GM18873 (cell line): ENCODE results near the gene SEMA3F.

ENCODE experiments used
- ATAC-seq: cut with Tn5 transposase; IDR thresholded peaks from one replicate; pipeline ENCODE4 v1.9.1; 2021; ENCODE audit warnings: mild to moderate bottlenecking, moderate library complexity, moderate number of reproducible peaks; ENCODE audit not compliant: unreplicated experiment, low FRiP score

Gene SEMA3F

DNA sequence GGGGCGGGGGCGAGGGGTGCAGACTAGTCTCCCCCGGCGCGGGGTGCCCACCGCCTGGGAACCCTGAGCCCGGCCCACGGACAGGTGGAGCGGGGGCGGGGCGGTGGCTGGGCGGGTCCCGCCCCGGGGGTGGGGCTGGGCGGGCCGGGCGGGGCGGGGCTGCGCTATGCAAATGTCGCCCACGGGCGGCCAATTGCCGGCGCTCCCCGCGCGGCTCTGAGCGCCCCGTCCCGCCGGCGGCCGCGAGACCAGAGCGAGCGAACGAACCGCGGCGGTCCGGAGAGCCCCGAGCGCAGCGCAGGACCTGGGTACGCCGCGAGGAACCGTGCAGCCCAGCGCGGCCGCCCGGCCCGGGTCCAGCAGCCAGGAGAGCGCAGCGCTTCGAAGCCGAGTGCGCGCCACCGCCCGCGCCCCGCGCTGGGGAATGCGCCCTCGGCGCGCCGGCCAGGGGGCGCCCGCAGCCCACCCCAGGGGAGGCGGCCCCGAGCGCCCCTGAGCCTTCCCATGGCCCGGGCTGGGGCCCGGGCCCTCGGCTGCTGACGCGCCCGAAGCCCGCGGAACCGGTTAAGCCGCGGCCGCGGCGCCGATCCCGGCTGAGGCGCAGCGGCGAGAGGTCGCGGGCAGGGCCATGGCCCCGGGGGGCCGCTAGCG lies at the start of gene SEMA3F:
Gene SEMA3F (plus strand): TSS at position 485 of the 651 bp plus-strand sequence. CDS start 4,299 bp downstream, outside the sequence.
- ATAC-seq: no peak

DNA sequence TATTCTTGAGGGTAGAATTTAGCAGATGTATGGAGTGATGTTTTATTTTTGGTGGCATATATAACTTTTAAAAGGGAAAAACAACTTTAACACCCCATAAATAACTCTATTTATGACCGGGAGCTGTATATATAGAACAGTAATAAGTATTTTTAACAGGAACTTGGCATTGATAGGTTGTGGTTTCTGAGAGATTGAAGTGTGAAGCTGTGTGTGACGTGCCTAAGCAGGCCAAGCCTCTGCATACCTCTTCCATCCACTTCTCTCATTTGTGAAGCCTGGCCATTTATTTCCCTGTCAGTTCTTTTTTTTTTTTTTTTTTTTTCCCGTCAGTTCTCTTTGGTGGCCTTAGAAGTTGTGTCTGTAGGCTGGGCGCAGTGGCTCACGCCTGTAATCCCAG lies 43.4 kb upstream of the SEMA3F start:
- ATAC-seq: no peak

DNA sequence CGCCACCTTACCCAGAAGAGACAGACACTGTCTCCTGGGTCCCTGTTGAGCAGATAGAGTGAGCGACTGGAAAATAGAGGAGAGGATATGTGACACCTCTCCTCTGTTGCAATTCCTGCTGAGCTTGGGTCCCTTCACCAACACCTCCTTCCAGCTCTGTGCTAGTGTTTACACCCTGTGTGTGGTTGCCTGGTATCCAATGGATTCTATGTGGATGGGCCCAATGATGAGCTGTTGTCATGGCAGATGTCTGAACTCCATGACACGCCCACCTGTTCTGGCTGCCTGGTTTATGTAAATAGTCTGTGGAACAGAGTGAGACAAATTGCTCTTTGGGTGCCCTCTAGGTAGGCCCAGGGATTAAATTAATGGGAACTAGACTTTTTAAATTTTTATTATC lies 42.7 kb upstream of the SEMA3F start:
- ATAC-seq: no peak

DNA sequence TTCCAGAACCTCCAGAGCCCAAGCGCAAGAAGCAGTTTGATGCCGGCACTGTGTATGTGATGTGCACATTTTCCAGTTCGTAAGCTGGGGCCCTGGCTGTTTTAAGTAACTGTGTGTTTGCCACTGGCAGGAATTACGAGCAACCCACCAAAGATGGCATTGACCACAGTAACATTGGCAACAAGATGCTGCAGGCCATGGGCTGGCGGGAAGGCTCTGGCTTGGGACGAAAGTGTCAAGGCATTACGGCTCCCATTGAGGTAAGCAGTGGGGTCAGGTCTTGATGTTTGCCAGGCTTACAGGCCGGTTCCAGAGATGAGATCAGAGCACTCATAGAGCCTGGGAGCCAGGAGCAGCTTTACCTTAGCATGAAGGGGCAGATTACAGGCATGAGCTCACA lies 38.0 kb upstream of the SEMA3F start:
- ATAC-seq: no peak

DNA sequence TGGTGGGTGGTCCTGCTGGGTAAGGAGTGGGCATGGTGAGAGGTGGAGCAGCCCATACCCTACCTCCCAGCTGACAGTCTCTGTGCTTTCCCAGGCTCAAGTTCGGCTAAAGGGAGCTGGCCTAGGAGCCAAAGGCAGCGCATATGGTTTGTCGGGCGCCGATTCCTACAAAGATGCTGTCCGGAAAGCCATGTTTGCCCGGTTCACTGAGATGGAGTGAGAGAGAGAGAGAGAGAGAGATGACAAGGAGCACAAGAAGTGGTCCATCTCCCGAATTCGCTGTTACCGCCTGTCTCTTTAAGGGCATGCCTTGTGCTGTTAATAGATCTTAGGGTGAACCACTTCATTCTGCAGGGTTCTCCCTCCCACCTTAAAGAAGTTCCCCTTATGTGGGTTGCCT lies 36.9 kb upstream of the SEMA3F start:
- ATAC-seq: no peak

DNA sequence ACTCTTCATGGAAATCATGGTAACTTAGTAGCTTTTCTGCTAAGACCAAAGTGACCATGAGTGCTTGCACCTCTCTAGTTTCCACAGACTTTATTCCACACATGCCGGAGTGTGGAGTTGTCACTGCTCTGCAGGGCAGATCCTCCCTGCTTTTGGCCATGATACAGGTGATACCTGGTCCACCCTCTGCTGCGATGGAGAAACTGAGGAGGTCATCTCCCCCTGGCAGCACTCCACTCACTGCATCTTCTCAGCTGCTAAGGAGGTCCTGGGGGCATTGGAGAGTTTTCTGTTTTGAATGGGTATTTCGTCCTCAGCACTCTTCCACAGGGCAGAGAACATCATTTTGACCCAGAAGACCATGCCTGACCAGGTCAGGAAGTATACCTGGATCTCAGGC lies 35.3 kb upstream of the SEMA3F start:
- ATAC-seq: no peak

DNA sequence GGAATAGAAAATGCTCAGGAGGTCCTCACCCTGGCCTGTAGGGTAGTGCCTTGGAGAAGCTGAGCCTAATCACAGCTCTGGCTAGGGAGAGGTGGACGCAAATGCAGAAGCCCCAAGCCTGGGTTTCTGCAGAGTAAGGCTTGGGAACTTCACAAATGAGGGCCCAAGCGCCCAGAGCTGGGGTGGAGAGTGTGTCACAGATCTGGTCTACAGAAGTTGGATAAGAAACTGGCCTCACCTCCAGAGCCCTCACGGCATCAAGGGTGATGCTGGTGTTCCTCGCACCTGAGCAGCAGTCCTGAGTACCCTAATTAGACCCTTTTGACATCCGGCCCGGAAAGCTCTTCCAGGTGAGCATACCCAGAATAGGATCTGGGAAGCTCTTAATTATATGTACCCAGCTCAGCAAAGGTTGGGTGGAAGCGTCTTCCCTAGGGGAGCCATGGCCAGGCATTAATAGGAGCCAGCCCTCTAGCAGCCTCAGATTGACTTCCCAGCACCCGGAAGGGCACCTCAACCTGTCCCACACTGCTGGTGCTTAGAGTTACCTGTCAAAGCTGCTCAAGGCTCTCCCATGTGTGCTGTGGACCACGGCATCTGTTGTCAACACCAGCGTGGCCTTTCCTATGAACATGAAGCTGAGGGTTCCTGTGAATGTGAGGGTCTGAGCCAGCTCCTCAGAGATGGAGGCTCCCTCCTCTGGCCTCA lies 34.6 kb upstream of the SEMA3F start:
- ATAC-seq: no peak

DNA sequence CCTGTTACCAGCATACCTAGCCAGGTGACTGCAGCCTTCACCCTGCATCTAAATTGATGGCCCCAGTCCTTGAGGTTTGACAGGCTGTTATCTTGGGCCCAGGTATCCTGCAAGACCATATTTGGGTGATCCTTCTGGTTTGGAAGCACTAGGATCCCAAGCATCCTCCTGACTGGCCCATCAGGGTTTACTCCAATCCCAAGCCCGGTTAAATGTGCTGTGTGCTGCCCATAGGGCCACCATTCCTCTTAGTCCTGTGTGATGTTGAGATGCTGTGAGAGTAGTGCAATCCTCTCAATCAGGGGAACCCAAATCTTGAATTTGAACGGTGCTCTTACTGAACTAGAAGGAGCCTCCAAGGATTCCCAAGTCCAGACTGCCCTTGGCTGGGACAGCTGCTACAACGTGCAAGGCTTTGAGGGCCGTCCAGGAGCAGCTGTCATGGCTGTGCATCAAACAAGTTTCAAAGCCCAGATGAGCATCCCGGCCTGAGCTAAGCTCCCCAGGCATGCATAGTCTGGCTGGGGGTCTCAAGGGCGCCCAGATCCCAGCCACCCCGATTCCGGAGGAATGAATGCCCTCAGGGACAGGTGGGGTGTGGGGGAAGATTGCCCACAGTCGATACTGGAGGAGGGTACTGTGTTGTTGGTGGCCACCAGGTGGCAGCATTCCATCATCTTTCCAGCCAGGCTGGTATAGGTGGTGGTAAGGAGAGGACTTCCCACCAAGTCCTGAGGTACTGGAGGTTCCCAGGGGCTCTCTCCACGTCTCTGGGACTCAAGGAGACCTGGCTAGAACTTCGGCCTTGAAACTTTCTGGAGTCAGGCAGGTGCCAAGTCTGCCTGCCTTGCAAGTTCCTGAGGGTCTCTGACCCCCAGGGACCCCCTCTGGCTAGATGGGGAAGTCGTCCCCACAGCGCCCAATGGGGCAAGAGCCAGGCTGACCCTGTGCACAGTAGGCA lies 33.8 kb upstream of the SEMA3F start:
- peak; percentile 67 for ATAC-seq

DNA sequence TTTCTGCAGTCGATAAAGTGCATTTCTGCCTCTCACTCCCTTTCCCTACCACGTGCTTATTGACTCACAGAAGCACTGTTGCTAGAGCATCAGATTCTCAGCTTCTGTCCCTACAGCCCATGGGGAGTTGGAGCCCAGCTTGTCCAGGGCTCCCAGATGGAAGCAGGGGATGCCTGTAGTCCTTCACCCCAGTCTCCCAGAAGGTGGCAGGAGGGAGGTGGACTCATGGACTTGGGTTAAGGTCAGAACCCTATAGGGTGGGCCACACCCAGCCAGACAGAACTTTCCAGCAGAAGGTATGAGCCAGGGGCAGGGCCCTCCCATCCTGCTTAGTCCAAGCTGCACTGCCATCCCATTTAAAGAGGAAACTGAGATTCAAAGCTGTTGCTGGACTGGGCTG lies 33.1 kb upstream of the SEMA3F start:
- no peak for ATAC-seq

DNA sequence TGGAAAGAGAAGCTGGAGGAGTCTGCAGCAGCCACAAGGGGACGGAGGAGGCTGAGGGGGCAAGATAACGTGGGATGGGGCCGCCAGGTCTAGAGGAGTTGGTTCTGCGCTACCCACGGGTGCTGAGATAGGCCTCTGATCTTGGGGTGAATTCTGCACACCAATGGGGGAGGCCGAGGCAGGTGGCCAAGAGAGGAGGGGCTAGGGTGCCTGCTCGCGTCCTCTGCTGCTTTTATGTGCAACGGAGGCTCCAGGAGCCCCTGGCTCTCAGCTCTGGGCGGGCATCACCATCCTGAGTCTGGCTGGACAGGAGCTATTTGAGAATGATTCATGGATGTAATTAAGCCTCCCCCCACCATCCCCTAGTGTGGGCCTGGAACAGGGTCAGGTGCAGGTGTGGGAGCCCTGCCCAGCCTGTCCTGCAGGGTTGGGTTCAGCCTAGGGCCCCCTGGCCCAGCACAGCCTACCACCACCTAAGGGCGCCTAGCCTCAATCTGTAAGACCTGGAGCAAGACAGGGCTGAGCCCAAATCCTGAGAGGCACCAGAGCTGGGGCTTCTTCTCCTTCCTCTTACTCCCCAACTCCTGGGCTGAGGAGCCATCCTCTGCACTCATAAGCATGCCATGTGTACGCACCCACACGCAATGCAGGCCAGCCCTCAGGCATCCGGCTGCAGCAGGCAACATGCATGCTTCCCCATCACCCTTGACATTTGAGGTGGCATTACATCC lies 32.3 kb upstream of the SEMA3F start:
- ATAC-seq: no peak

DNA sequence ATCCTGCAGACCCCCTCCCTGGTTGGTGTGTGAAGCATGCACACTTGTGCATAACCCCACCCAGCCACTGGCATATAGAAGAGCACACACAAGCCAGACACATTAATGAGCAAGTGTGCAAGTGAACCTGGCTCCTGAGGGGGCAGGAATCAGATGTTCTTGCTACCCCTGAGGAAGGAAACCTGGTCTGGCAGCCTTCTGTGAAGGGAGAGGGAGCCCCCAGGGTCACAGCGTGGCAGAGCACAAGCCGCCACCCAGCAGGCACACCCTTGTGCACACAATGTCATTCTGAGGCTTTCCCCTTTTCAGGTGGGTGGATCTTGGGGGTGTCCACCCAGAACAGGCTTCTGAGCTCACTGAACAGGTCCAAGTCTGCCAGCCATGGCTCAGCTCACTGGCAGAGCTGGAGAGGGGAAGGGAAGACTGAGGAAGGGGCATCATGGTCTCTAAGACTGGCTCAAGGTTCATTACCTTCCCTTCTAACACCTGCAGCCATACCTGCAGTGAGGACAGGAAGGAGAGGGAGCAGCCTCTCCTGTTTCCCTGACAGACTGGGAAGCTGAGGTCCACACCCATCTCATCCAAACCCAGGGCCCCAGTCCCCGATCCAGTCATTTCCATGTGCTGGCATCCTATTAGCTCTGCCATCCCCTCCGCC lies 31.6 kb upstream of the SEMA3F start:
- ATAC-seq: no peak

DNA sequence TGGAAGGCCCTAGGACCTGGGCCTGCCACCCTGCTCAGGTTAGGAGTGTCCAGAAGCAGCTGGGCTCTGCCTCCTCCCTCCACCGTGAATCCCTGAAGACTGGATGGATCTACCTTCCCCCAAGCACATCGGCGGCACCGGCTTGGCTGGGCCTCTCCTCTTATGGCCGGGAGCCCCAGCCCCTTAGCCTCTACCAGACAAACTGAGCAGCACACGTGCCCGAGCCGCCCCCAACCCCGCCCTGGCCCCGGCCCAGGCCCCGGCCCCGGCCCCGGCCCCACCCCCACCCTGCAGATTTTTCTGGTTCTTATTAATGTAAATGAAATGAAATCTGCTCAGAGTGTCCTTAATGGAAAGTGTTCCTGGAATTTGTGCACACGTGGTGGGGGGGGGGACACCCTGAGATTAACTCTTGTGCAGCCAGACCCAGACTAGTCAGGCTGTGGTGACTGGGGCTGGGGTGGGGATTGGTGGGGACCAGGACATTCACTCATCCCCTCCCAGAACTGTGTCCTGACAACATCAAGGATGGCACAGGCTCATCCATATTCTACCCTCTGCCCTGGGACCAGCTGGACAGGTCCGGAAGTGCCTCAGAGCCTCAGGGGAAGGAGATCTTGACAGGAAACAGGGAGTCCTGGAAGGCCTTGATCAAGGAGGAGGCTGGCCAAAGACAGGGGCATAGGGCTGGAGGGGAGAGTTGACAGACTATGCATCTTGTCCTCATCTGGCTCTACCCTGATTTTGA lies 30.9 kb upstream of the SEMA3F start:
- ATAC-seq: no peak

DNA sequence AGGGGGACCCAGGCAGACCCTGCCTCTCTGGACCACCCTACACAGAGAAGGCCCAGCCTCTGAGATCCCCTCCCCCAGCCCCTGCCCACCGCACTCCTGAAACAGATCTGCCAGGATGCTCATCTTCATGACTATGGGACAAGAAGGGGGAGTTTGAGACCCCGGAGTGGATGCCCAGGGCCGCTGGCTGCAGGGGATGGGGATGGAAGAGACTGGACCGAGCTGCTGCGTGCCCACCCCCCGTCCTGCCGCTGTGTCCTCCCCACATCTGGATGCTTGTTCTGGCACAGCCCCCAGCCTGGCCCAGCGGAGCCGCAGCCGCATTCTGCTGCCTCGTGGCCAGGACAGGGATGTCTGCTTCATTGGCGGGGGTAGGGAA lies 30.3 kb upstream of the SEMA3F start:
- no peak for ATAC-seq

DNA sequence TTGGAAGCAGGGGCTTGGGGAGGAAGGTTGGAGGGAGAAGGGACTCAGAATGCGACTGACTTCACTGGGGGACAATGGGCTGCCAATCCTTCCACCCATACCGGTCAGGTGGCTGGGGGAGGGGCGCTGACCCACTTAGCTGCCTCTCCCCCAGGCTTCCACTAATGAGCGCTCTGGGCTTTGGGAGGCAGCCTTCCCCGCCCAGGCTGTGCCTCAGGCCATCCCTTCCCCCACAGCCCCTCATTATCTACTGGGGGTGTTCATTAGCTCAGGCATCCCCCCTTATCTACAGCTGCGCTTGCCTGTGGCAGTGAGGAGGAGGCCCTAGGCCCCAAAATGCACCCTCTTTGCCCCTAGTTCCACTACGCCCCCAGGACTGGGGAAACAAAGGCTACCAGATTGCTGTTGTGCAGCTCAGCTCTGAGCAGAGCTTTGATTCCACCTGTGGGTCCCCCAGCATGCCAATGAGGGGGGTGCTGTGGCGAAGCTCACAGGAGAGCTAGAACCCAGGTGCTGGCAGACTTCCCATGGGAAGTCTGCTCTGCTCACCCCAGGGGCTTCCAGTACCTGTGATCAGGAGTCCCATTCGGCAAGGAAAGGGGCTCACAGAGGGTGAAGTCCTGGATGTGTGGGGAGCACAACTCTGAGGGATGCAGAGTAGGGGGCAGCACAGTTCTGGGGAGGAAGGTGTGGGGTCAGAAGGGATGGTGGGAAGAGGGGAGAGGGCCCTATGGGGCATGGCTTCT lies 29.4 kb upstream of the SEMA3F start:
- no peak for ATAC-seq

DNA sequence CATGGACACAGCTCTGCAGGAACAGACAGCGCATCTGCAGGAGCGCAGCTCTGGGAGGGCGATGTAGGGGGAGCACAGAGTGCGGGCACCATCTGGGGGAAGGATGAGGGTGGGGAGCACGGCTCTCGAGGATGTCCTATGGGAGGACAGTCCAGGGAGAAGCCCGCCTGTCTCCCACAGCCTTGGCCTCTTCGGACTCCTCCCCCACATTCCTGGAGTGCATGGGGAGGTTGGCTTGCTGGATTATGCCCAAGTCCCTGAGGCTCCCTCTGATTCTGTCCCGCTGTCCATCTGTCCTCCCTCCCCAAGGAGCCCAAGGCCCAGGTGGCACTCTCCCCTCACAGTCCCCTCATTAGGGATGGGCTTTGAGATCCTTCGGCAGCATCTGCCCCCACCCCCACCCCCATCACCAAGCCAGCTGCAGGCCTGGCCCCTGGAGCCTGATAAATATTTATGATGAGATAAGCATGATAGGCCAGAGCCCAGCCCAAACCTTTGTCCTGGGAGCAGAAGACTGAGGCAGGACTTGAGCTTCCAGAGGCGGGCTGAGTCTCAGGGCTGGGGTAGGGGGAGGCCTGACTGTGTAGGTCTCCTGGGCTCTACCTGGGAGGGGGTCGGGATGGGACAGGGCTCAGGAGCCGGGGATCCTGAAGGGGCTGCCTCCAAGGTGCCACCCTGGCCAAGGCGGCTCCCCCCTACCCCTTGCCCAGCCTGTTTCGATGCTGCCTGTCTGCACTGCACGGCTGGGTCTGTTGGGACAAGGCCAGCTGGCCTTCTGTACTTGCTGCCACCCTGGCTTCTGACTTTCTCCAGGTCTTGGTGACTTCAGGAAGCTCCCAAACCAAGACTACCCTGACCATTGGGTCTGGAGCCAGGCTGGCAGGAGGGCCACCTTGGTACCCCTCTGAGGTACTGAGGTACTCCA lies 28.6 kb upstream of the SEMA3F start:
- no peak for ATAC-seq

DNA sequence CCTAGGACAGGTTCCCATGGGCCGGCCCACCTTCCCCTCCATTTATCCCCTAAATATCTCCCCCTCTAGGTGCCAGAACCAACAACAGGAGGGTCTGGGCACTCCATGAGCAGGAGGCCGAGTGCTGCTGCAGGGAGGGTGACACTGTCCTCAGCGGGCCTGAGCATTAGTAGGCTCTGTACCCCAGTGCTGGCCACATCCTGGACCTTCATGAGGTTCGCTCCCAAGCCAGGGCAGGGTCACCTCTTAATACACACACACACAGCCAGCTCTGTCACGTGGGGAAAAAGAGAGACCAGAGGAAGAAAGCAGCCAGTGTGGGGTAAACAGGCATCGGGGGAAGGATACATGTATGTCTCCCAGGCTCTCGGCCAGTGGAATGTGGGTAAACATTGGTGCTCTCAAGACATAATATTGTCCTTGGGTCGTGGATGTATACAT lies 27.9 kb upstream of the SEMA3F start:
- ATAC-seq: no peak

DNA sequence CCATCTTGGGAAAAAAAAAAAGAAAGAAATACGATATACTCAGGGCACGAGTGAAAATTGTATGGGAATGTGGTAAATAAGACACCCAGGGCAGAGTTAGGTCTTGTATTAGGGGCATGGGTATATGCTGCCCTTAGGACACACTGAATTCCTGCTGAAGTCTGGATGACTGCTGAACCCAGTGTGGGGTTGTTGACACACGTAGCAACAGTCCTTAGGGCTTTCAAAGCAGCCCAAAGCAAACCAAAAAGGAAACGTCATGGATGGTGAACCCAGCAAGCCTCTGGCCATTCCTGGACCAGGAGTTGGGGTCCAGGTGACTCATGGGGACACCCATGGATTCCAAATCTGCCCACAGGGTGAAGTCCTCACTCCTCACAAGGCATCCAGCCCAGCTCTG lies 27.1 kb upstream of the SEMA3F start:
- no peak for ATAC-seq

DNA sequence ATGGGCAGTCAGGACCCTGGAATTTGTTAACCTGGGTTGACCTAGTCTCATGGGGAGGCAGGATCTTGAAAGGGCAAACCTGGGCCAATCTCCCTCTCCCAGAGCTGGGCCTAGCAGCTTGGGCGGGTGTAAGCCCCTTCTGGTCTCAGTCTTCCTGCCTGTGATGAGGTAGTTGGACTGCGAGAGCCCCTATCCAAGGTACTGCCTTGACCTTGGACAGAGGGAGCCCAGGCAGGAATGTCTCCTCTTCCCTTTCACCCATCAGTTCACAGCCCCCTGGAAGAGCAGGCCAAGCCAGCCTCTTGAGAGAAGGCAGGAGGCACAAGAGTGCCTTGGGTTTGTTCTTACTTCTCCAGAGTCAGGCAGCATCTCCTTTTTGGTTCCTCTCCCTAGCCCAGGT lies 24.7 kb upstream of the SEMA3F start:
- ATAC-seq: no peak
